ENCODE measurements around the gene HOXB9.

HOXB9 gene

GRCh38 chr17:48609759-48610281 is 16.3 kb downstream of the HOXB9 start:
- no peak for DNase-seq

- no peak for DNase-seq
Observed at GRCh38 chr17:48609033-48609432, 17.1 kb downstream of the HOXB9 start.

- DNase-seq = no peak
Observed at GRCh38 chr17:48608494-48608834, 17.7 kb downstream of the HOXB9 start.

- DNase-seq = no peak
Observed at GRCh38 chr17:48606892-48607614, 19.1 kb downstream of the HOXB9 start.

- no peak for DNase-seq
Observed at GRCh38 chr17:48605991-48606891, 19.9 kb downstream of the HOXB9 start.

- DNase-seq = no peak
Observed at GRCh38 chr17:48605409-48605919, 20.7 kb downstream of the HOXB9 start.

- DNase-seq = no peak
Observed at GRCh38 chr17:48604770-48605329, 21.3 kb downstream of the HOXB9 start, which contains the start of gene HOXB6. Gene HOXB6, minus strand, starts transcription at chr17:48604986. Its CDS starts 6,836 bp downstream, at chr17:48598150.

GRCh38 chr17:48603959-48604769 is 22.0 kb downstream of the HOXB9 start:
- DNase-seq = no peak

GRCh38 chr17:48601539-48602425 is 24.4 kb downstream of the HOXB9 start:
- DNase-seq = no peak

GRCh38 chr17:48601207-48601538 is 25.0 kb downstream of the HOXB9 start:
- no peak for DNase-seq

- DNase-seq = no peak
Observed at GRCh38 chr17:48600244-48601098, 25.7 kb downstream of the HOXB9 start.

- DNase-seq = no peak
Observed at GRCh38 chr17:48599354-48599753, 26.8 kb downstream of the HOXB9 start.

GRCh38 chr17:48598736-48599135 is 27.4 kb downstream of the HOXB9 start:
- no peak for DNase-seq

GRCh38 chr17:48597778-48598631 is 28.2 kb downstream of the HOXB9 start:
- DNase-seq = no peak

- no peak for DNase-seq
Observed at GRCh38 chr17:48597528-48597777, 28.7 kb downstream of the HOXB9 start.

GRCh38 chr17:48596735-48597527 is 29.2 kb downstream of the HOXB9 start:
- no peak for DNase-seq

- DNase-seq = no peak
Observed at GRCh38 chr17:48596000-48596734, 30.0 kb downstream of the HOXB9 start.

All from NCI-H446 treated with DMSO at 0.1 percent for 48 hours (cell line).